HepG2 (cell line): Measurements from ENCODE around the gene VGLL4. TPM values are rescaled to one million over a fixed set of nuclear protein-coding genes. Genes with fewer than 3 reads are reported as not detected.

Experiments used
- ARHGAP35 ChIP-seq: sonication (generic); formaldehyde crosslinking; IDR thresholded peaks from 2 replicates; pipeline ENCODE4 v1.9.0; 2022; ENCODE audit warnings: mild to moderate bottlenecking, inconsistent platforms, moderate library complexity, missing genetic modification reagents, borderline replicate concordance
- BORCS8-MEF2B ChIP-seq: sonication (generic); formaldehyde crosslinking; IDR thresholded peaks from 2 replicates; pipeline ENCODE4 v1.8.0; 2022; ENCODE audit warnings: mild to moderate bottlenecking, missing genetic modification reagents
- BRD4 ChIP-seq: sonication (generic); formaldehyde crosslinking; IDR thresholded peaks from 2 replicates; pipeline ENCODE4 v1.4.0; 2020; ENCODE audit warnings: missing genetic modification reagents
- CHD4 ChIP-seq: fragments of 200-600 bp; sonication (generic); IDR thresholded peaks from 2 replicates; pipeline ENCODE4 v1.7.0; 2017; ENCODE audit warnings: mild to moderate bottlenecking, low read length, borderline replicate concordance
- CTCF ChIP-seq: sonication (generic); formaldehyde crosslinking; IDR thresholded peaks from 2 replicates; pipeline ENCODE4 v1.5.0; 2020; ENCODE audit warnings: mild to moderate bottlenecking, missing genetic modification reagents, moderate library complexity
- DRAP1 ChIP-seq: IDR thresholded peaks from 2 replicates; pipeline ENCODE4 v1.6.1; 2016; ENCODE audit warnings: missing genetic modification reagents, missing compliant biosample characterization
- EP300 ChIP-seq, 3 experiments: sonication (generic) in 1 of 3; formaldehyde crosslinking in 1 of 3; IDR thresholded peaks; 2 replicates each; pipeline versions ENCODE4 v1.5.1 to v1.6.1; 2011 to 2020; ENCODE audit warnings: low read depth in 2 of 3, low read length in 2 of 3, borderline replicate concordance in 1 of 3, improper control_type of control experiment in 1 of 3, mild to moderate bottlenecking in 1 of 3, missing genetic modification reagents in 1 of 3, moderate library complexity in 1 of 3
- HNRNPL ChIP-seq: fragments of 200-400 bp; formaldehyde crosslinking; IDR thresholded peaks from 2 replicates; pipeline ENCODE4 v1.6.1; 2017; ENCODE audit warnings: mild to moderate bottlenecking, low read depth, low read length
- MED13 ChIP-seq: sonication (generic); formaldehyde crosslinking; IDR thresholded peaks from 2 replicates; pipeline ENCODE4 v1.5.0; 2020; ENCODE audit warnings: missing genetic modification reagents
- NFIC ChIP-seq: IDR thresholded peaks from 2 replicates; pipeline ENCODE4 v1.6.1; 2012; ENCODE audit warnings: mild to moderate bottlenecking, low read length, inconsistent platforms
- RBFOX2 ChIP-seq: fragments of 200-400 bp; formaldehyde crosslinking; IDR thresholded peaks from 2 replicates; pipeline ENCODE4 v1.6.1; 2017; ENCODE audit warnings: low read depth, mild to moderate bottlenecking, low read length
- TCF12 ChIP-seq, 2 experiments: fragments of 450-650 bp in 1 of 2; sonication (generic) in 1 of 2; formaldehyde crosslinking in 1 of 2; IDR thresholded peaks; 2 replicates each; pipeline versions ENCODE4 v1.6.1 to v1.8.0; 2017 to 2022; ENCODE audit warnings: antibody characterized with exemption in 1 of 2, mild to moderate bottlenecking in 1 of 2, missing genetic modification reagents in 1 of 2, moderate library complexity in 1 of 2
- YY1 ChIP-seq: IDR thresholded peaks from 2 replicates; pipeline ENCODE4 v1.6.1; 2011; ENCODE audit warnings: low read length, low read depth, moderate library complexity, mild to moderate bottlenecking; ENCODE audit not compliant: insufficient read depth, insufficient replicate concordance
- ZNF879 ChIP-seq: sonication (generic); formaldehyde crosslinking; IDR thresholded peaks from 2 replicates; pipeline ENCODE4 v1.8.1; 2023; ENCODE audit warnings: missing genetic modification reagents
- ZNF891 ChIP-seq: sonication (generic); formaldehyde crosslinking; IDR thresholded peaks from 2 replicates; pipeline ENCODE4 v1.5.0; 2020; ENCODE audit warnings: mild to moderate bottlenecking, missing genetic modification reagents
- polyA plus RNA-seq, 8 experiments: library from polyadenylated mRNA; depleted of rRNA in 3 of 8; stranded (reverse) in 7 of 8; unstranded in 1 of 8; fragments of >200 nt; fragmentation: Illumina TruSeq in 4 of 8; extraction: Trizol in 4 of 8; gene quantifications; 2 replicates each; pipeline versions ENCODE4 v1.2.1 to v1.2.3, GENCODE V29; 2011 to 2016; ENCODE audit warnings: low read depth in 4 of 8, missing spikeins in 1 of 8, mixed read lengths in 1 of 8; ENCODE audit not compliant: insufficient read depth in 1 of 8
- total RNA-seq, 5 experiments: library from RNA; depleted of rRNA; stranded (reverse); fragments of >200 nt; fragmentation: Illumina TruSeq; extraction: Trizol; gene quantifications; 2 replicates each; pipeline ENCODE4 v1.2.3, GENCODE V29; 2016; ENCODE audit warnings: low read depth in 1 of 5
- TF ChIP-seq, protein P1 (sequence below): sonication (generic); formaldehyde crosslinking; IDR thresholded peaks from 2 replicates; pipeline ENCODE4 v1.8.1; 2023; ENCODE audit warnings: mild to moderate bottlenecking, inconsistent platforms, moderate library complexity, missing genetic modification reagents, borderline replicate concordance
- TF ChIP-seq, protein P2 (sequence below): sonication (generic); formaldehyde crosslinking; IDR thresholded peaks from 2 replicates; pipeline ENCODE4 v1.5.1; 2020; ENCODE audit warnings: missing genetic modification reagents, mild to moderate bottlenecking, borderline replicate concordance
- TF ChIP-seq, protein P3 (sequence below): sonication (generic); formaldehyde crosslinking; IDR thresholded peaks from 2 replicates; pipeline ENCODE4 v1.4.0; 2020; ENCODE audit warnings: missing genetic modification reagents

Gene VGLL4
- total and polyA plus RNA-seq, 2 of the 13 experiments (the other 11 are each of a cell fraction or from before 2014, with no cell fraction given): 23.2 to 39.0 TPM

DNA sequence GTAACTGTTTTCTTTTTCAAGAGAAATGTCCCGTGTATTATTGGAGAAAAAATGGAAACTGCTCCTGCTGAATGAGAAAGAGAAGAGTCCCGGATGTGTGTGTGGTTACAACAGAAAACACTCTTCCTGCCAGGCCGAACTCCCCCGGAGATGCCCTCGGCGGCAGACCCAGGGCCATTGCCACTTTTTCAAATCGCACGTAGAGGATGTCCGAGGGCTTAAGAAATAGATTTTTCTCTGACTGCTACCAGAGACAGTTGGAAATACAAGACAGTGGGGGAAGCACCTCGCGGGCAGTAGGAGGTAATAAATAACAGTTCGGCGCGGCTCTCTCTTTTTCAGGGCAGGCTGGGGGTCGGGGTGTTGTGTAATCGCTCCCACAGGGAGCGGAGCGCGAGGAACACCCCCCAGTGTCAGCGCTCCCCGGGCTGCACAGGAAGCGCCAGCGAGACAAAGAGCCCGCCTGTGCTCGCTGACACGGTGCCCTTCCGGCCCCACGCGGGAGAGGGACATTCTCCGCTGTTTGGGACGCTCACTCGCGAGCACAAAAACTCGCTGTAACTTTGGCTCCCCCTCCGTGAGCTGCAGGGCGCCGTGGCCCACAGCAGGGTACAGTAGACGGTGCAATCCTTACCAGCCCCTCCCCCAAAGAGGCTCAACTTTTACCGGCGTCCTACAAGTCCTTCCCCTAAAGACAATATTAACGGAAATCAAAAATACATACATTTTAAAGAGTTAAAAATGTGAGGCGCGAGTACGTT is 1.1 kb downstream of the VGLL4 start (continued):
- TF ChIP-seq CTCF (CRISPR knock-in tag) (peak; percentile 26), RBFOX2 (peak; percentile 95), HNRNPL (peak; percentile 74; the same call in 1 of the 2 replicates), MED13 (CRISPR knock-in tag) (peak; percentile 37; the same call in 1 of the 2 replicates), CHD4 (no peak), BRD4 (CRISPR knock-in tag) (peak; percentile 88; the same call in 1 of the 2 replicates), YY1 (peak; percentile 89), ZNF879 (0 out of 2 replicates have a peak, but pooled peaks have one; percentile 55), ZNF891 (CRISPR knock-in tag) (peak; percentile 81), DRAP1 (CRISPR knock-in tag) (peak; percentile 49), ARHGAP35 (peak; percentile 55; the same call in 1 of the 2 replicates), EP300 (IDR thresholded peaks at IDR 0.05; ENCODE audit: low read depth in 2 of 2, low read length in 2 of 2) (no peak), EP300 (CRISPR knock-in tag; IDR thresholded peaks at IDR 0.05; ENCODE audit: borderline replicate concordance) (peak; percentile 9; the same call in 1 of the 2 replicates), BORCS8-MEF2B (CRISPR knock-in tag) (peak; percentile 81), NFIC (peak; percentile 22; the same call in 1 of the 2 replicates), TCF12 (IDR thresholded peaks at IDR 0.05) (no peak), TCF12 (CRISPR knock-in tag; IDR thresholded peaks at IDR 0.05) (peak; percentile 66; the same call in 1 of the 2 replicates)
- TF ChIP-seq, protein P1, sequence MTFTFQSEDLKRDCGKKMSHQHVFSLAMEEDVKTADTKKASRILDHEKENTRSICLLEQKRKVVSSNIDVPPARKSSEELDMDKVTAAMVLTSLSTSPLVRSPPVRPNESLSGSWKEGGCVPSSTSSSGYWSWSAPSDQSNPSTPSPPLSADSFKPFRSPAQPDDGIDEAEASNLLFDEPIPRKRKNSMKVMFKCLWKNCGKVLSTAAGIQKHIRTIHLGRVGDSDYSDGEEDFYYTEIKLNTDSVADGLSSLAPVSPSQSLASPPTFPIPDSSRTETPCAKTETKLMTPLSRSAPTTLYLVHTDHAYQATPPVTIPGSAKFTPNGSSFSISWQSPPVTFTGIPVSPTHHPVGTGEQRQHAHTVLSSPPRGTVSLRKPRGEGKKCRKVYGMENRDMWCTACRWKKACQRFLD (CRISPR knock-in tag): no peak
- TF ChIP-seq, protein P2, sequence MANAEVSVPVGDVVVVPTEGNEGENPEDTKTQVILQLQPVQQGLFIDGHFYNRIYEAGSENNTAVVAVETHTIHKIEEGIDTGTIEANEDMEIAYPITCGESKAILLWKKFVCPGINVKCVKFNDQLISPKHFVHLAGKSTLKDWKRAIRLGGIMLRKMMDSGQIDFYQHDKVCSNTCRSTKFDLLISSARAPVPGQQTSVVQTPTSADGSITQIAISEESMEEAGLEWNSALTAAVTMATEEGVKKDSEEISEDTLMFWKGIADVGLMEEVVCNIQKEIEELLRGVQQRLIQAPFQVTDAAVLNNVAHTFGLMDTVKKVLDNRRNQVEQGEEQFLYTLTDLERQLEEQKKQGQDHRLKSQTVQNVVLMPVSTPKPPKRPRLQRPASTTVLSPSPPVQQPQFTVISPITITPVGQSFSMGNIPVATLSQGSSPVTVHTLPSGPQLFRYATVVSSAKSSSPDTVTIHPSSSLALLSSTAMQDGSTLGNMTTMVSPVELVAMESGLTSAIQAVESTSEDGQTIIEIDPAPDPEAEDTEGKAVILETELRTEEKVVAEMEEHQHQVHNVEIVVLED: peak; percentile 34; the same call in 1 of the 2 replicates
- TF ChIP-seq, protein P3, sequence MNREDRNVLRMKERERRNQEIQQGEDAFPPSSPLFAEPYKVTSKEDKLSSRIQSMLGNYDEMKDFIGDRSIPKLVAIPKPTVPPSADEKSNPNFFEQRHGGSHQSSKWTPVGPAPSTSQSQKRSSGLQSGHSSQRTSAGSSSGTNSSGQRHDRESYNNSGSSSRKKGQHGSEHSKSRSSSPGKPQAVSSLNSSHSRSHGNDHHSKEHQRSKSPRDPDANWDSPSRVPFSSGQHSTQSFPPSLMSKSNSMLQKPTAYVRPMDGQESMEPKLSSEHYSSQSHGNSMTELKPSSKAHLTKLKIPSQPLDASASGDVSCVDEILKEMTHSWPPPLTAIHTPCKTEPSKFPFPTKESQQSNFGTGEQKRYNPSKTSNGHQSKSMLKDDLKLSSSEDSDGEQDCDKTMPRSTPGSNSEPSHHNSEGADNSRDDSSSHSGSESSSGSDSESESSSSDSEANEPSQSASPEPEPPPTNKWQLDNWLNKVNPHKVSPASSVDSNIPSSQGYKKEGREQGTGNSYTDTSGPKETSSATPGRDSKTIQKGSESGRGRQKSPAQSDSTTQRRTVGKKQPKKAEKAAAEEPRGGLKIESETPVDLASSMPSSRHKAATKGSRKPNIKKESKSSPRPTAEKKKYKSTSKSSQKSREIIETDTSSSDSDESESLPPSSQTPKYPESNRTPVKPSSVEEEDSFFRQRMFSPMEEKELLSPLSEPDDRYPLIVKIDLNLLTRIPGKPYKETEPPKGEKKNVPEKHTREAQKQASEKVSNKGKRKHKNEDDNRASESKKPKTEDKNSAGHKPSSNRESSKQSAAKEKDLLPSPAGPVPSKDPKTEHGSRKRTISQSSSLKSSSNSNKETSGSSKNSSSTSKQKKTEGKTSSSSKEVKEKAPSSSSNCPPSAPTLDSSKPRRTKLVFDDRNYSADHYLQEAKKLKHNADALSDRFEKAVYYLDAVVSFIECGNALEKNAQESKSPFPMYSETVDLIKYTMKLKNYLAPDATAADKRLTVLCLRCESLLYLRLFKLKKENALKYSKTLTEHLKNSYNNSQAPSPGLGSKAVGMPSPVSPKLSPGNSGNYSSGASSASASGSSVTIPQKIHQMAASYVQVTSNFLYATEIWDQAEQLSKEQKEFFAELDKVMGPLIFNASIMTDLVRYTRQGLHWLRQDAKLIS (CRISPR knock-in tag): peak; percentile 86; the same call in 1 of the 2 replicates
